Activated CD4-positive, CD25-positive, alpha-beta regulatory T cell treated with anti-CD3 and anti-CD28 coated beads, Interleukin-2, amount 50 U/mL, for 72 hours (primary cell): Measurements from ENCODE around the gene PDYN.

Source experiments
- DNase-seq: peaks from one replicate; pipeline ENCODE4 v3.0.0; 2021

PDYN gene

DNA sequence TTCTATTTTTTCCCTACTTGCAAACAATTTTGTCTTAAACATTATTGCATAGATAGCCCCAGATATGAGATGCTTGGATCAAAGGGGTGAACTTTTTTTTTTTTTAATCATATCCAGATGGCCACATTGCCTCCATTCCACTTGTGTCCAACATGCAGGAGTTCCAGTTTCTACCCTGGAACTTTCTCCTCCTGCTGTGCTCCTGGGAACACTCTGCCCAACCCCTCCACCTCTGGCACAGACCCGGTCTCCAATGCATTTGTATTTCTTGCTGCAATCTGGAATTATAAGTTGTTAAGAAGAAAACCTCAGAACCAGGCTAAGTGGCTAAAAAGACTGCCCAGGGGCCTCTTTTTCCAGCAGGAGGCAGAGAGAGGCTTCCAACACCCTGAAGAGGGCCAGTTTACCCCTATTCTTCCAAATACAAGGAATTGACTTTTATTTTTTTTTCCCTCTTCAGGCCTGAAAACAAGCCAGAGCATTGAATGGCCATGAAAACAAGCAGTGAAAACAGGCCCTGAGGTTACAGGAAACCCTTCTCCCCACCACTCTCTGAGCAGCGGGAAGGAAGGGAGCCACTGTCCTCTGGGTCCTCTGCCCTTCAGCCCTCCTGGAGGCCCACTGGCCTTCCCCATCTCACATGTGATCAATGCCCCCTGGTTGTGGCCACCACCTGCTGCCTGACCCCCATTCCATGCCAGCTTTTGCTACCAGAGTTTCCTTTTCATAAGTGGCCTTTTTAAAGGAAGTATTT, 44.3 kb downstream of the PDYN start:
- DNase-seq: no peak

- DNase-seq: no peak
These were observed 46.4 kb downstream of the PDYN start for GRCh38 chr20:1947535-1947846.

DNA sequence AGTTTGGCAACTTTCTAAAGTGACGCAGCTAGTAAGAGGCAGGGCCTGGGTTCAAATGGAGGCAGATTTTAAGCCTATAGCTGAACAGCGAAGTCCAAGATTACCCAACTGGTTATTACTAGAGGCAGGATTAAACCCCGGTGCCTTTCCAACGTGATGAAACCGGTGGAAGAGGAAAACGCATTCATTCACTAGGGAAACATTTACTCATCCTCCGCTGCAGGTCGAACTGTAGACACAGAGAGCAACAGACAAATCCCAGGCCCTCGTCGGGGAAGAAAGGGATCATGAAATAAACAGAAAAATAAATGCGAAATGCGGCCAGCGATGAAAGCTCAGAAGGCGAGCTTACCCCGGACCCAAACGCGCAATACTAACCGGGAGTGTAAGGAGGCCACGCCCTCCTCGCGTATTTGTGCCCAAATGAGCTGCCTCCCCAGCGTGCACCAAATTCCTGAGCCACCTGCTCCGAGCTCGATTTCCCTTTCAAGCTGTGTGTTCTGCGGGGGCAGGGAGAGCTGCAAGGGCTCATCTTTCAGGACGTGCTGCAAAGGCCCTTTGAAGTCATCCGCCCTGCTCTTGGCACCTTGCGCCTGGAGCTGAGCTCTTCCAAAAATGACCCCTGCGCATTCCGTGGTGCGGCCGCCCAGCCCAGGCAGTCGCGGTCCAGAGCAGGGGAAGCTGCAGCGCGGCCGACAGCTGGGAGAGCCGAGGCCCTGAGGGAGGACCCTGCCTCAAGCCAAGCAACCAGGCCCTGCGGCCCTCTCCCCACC, 46.9 kb downstream of the PDYN start:
- no peak for DNase-seq

- DNase-seq: no peak
These were observed 47.5 kb downstream of the PDYN start for GRCh38 chr20:1946442-1946761.

DNA sequence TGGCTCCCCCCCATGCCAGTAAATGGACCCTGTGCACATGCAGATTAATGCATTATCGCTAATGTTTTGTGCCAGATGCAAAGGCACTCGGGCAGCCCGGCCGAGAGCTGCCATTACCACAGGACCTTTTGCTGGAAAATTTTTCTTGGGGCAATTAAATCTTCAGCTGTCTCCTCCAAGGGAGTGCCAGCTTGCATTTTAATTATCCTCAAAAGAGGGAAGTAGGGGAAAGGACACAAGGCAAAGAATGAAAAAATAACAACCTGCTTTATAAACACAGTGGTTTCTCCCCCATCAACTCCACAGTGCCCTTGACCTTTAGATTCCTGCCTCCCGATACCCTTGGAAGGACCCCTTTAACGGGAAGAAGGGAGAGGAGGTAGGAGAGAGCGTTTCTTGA, 48.2 kb downstream of the PDYN start:
- no peak for DNase-seq

DNA sequence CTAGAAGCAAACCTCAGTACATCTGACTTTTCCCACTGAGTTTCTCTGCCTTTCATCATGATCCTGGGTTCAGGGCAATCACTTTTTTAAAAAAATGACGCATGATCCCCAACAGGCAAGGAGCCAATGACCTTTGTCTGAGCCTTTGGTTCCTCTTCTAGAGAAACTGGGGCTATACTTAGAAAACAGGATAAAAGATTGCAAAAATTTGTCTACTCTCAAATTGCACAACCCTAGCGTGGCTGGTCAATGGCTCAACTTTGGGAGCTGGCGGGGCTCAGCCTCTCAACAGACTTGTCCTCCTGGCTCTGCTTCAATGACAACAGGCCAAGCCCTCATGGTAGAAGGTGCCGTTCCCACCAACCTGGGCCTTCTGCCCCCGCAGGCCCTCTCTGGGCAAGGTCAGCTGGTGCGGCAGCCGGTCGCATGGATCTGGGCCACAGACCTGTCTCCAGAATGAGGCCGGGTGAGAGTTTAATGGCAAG, 48.7 kb downstream of the PDYN start:
- DNase-seq: no peak

- DNase-seq: no peak
These were observed 49.3 kb downstream of the PDYN start for GRCh38 chr20:1944345-1945091.

- DNase-seq: no peak
These were observed 50.4 kb downstream of the PDYN start for GRCh38 chr20:1943275-1944002.

GRCh38 chr20:1942486-1943274, 51.2 kb downstream of the PDYN start:
- no peak for DNase-seq

GRCh38 chr20:1942061-1942460, 51.8 kb downstream of the PDYN start:
- DNase-seq: no peak

DNA sequence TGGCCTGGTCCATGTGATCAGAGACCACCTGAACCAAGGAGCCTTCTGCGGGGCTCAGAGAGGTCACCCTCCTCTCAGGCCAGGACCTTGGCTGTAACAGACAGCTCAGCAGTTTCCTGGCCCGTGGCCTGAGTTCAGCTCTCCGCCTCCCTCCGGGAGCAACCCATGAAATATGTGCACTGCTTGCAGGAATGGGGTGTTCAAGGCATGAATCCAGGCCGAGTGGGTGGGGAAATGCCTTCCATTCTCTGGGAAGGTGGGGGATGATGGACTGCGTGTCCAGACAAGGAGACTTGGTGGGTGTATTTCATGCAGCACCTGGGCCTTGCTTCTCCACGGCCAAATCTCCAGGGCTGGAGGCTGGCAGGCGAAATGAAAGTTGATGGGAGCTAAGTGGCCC, 52.6 kb downstream of the PDYN start:
- DNase-seq: no peak

GRCh38 chr20:1940581-1940980, 53.3 kb downstream of the PDYN start:
- no peak for DNase-seq

DNA sequence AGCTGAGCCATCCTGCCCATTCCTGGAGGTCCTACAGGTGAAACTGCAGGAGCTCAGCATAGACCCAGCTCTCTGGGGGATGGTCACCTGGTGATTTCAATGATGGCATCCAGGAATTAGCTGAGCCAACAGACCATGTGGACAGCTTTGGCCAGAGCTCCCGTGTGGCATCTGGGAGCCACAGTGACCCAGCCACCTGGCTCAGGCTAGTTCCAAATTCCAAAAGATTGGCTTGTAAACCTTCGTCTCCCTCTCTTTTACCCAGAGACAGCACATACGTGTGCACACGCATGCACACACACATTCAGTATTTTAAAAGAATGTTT, 54.6 kb downstream of the PDYN start:
- no peak for DNase-seq

GRCh38 chr20:1938464-1939269, 55.2 kb downstream of the PDYN start:
- DNase-seq: no peak

GRCh38 chr20:1937316-1937976, 56.4 kb downstream of the PDYN start:
- no peak for DNase-seq

- DNase-seq: no peak
These were observed 58.0 kb downstream of the PDYN start for GRCh38 chr20:1935696-1936366.

DNA sequence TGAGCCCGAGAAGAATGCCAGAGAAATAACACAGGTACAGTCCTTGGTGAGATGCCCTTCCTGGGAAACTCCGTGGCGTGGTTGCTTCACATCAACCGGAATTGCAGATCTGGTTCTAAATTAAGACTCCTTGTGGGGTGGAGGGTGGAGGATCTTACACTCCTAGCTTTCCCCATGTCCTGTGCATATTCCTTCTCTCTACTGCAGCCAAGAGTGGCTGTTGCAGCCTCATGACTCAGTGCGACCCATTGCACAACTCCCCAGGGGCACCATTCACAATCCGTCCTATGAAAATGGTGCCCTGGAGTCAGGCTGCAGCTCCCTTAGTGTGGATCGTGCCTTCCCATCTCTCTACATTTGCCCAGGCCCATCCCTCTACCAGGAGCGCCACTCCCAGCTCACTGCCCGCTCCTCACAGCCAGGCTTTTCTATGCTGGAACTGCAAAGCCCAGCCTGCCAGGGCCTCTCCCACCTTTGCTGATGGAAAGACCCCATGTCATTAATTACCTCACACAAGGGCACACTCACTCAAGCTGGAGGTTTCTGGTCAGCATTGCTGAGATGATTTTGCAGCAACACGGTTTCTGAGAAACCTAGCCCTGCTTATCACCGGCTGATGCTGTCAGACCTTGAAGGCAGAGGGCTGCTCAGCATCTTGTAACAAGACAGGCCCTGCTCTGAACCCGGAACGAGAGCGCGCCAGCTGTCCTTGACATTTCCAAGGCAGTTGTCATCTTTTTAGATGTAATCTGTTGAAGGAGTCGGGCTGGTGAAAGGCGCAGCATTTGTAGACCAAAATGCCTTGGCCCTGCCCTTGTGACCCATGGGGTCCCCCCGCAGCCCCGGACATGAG, 58.9 kb downstream of the PDYN start:
- no peak for DNase-seq

- DNase-seq: no peak
These were observed 59.7 kb downstream of the PDYN start for GRCh38 chr20:1934156-1934555.

GRCh38 chr20:1933465-1933870, 60.4 kb downstream of the PDYN start:
- no peak for DNase-seq

GRCh38 chr20:1932971-1933370, 60.9 kb downstream of the PDYN start:
- DNase-seq: no peak
